ENCODE data around the gene ATN1.

DNA sequence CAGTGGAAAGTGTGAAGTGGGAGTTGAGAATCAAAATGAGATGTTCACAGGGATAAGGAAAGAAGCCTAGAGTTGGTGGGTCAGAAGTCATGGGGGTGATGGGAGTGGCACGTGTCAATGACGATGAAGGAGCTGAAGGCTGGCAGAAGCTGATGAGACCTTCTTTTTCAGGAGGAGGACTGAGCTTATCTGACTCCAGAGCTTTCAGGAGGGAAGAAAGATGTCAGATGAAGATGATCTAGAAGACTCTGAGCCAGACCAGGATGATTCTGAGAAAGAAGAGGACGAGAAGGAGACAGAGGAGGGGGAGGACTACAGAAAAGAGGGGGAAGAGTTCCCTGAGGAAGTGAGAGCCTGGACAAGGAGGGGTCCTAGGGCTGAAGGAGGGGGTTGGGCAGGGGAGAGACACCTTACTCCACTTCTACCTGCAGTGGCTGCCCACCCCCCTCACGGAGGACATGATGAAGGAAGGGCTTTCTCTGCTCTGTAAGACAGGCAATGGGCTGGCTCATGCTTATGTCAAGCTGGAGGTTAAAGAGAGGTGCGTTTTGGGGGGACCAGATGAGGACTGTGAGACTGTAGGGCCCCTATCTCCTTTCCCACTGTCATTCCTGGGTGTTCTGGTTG lies 22.2 kb upstream of the ATN1 start:
- TF ChIP-seq SAP30 (IDR thresholded peaks at IDR 0.05; ENCODE audit: insufficient read depth, insufficient replicate concordance, low read length) (no peak), CREB1 (IDR thresholded peaks at IDR 0.05) (no peak), TAF1 (IDR thresholded peaks at IDR 0.05; ENCODE audit: low read depth, low read length) (no peak), POLR2A (IDR thresholded peaks at IDR 0.05; ENCODE audit: control extremely low read depth in 1 of 2, low read depth in 2 of 2, low read length in 2 of 2) (no peak), CTCF (IDR thresholded peaks at IDR 0.05; ENCODE audit: control extremely low read depth in 1 of 3, insufficient read depth in 1 of 3, low read depth in 1 of 3, low read length in 3 of 3) (no peak), CHD2 (IDR thresholded peaks at IDR 0.05; ENCODE audit: low read length) (no peak), MAX (IDR thresholded peaks at IDR 0.05) (no peak), ZNF274 (IDR thresholded peaks at IDR 0.05; ENCODE audit: borderline replicate concordance, extremely low read depth, low read length) (no peak), SIX5 (IDR thresholded peaks at IDR 0.05; ENCODE audit: low read depth, low read length) (no peak), JUN (IDR thresholded peaks at IDR 0.05; ENCODE audit: low read depth, low read length) (no peak), CEBPB (IDR thresholded peaks at IDR 0.05; ENCODE audit: low read depth, low read length) (no peak)

All from H1 (cell line).